Neural progenitor cell (in vitro differentiated cells): ENCODE measurements around the gene COP1.

Experiments
- EZH2 ChIP-seq: fragments of 200-600 bp; sonication (generic); IDR thresholded peaks from 2 replicates; pipeline ENCODE4 v1.6.1; 2017; ENCODE audit warnings: antibody characterized with exemption, mild to moderate bottlenecking, moderate library complexity
- EZH2phosphoT487 ChIP-seq: fragments of 200-600 bp; sonication (generic); IDR thresholded peaks from 2 replicates; pipeline ENCODE4 v1.6.1; 2017; ENCODE audit warnings: antibody characterized with exemption
- TF ChIP-seq, protein P1 (sequence below): fragments of 200-600 bp; sonication (generic); IDR thresholded peaks from 2 replicates; pipeline ENCODE4 v1.5.1; 2017; ENCODE audit warnings: antibody characterized with exemption, mild to moderate bottlenecking

DNA sequence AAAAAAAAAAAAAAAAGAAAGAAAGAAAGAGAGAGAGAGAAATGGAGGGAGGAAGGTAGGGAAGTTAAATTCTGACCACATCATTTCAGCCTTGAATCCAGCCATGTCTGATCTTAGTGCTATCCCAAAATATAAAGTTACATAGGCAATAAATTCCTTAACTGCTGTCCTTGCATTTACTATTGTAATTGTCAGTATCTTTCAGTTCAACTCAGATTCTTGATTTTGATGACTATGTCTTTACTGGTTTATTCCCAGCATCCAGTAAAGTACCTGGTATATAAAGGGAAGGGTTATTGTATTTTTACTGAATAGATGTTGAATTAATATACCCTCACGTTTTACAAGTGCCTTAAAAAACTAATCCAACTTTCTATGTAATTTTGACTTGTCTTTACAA is 8.9 kb upstream of the COP1 start:
- TF ChIP-seq, protein P1, sequence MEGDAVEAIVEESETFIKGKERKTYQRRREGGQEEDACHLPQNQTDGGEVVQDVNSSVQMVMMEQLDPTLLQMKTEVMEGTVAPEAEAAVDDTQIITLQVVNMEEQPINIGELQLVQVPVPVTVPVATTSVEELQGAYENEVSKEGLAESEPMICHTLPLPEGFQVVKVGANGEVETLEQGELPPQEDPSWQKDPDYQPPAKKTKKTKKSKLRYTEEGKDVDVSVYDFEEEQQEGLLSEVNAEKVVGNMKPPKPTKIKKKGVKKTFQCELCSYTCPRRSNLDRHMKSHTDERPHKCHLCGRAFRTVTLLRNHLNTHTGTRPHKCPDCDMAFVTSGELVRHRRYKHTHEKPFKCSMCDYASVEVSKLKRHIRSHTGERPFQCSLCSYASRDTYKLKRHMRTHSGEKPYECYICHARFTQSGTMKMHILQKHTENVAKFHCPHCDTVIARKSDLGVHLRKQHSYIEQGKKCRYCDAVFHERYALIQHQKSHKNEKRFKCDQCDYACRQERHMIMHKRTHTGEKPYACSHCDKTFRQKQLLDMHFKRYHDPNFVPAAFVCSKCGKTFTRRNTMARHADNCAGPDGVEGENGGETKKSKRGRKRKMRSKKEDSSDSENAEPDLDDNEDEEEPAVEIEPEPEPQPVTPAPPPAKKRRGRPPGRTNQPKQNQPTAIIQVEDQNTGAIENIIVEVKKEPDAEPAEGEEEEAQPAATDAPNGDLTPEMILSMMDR: no peak
- TF ChIP-seq EZH2: no peak
- no peak for TF ChIP-seq EZH2phosphoT487
